ENCODE measurements around the gene ABHD12.
"Not testable (repeated sequence)": the region's sequence is repeated elsewhere in the genome, so short reads cannot be mapped to it uniquely, and the experiment has no call there.

The ABHD12 gene

GRCh38 chr20:25272223-25273000, 118.2 kb downstream of the ABHD12 start:
- no peak for DNase-seq (ENCODE audit: low spot score)
- peak overlapping the region; percentile 44; the same call in 1 of the 2 replicates for H3K27ac ChIP-seq
- ChIA-PET POLR2A (ENCODE audit: low non-redundant PET) (no interaction called here), CTCF (no interaction called here)
- no peak for TF ChIP-seq CTCF (conservative IDR thresholded peaks at IDR 0.05; ENCODE audit: low read depth)

GRCh38 chr20:25271486-25272222, 119.0 kb downstream of the ABHD12 start:
- CTCF ChIA-PET = no interaction called here
- peak overlapping the region; percentile 7 for H3K27ac ChIP-seq
- DNase-seq (ENCODE audit: low spot score) = no peak
- no peak for TF ChIP-seq CTCF (conservative IDR thresholded peaks at IDR 0.05; ENCODE audit: low read depth)
- POLR2A ChIA-PET (ENCODE audit: low non-redundant PET) = no interaction called here

- DNase-seq (ENCODE audit: low spot score) = no peak
- ChIA-PET CTCF (interaction anchor here (0.5 kb wide), 1 partner anchor 17 kb away, joined by 3 read pairs; no protein-coding TSS in a partner anchor), POLR2A (ENCODE audit: low non-redundant PET) (no interaction called here)
- no peak for TF ChIP-seq CTCF (conservative IDR thresholded peaks at IDR 0.05; ENCODE audit: low read depth)
- H3K27ac ChIP-seq = no peak overlapping the region
Measured at GRCh38 chr20:25270829-25271251, 119.8 kb downstream of the ABHD12 start.

GRCh38 chr20:25269833-25270170, 120.8 kb downstream of the ABHD12 start:
- CTCF ChIA-PET = no interaction called here

GRCh38 chr20:25269057-25269832, 121.4 kb downstream of the ABHD12 start:
- no peak for DNase-seq (ENCODE audit: low spot score)
- POLR2A ChIA-PET (ENCODE audit: low non-redundant PET) = no interaction called here
- CTCF ChIA-PET = interaction anchor here (0.6 to 0.7 kb wide), 2 partner anchors 309 to 464 kb away, joined by 3 read pairs; no protein-coding TSS in a partner anchor
- peak overlapping the region; percentile 2; the same call in 1 of the 2 replicates for H3K27ac ChIP-seq
- no peak for TF ChIP-seq CTCF (conservative IDR thresholded peaks at IDR 0.05; ENCODE audit: low read depth)

More at GRCh38 chr20:25269833-25270170, 120.8 kb downstream of the ABHD12 start:
- TF ChIP-seq CTCF (conservative IDR thresholded peaks at IDR 0.05; ENCODE audit: low read depth) = no peak
- POLR2A ChIA-PET (ENCODE audit: low non-redundant PET) = no interaction called here
- peak overlapping the region; percentile 2; the same call in 1 of the 2 replicates for H3K27ac ChIP-seq
- DNase-seq (ENCODE audit: low spot score) = no peak

- CTCF ChIA-PET = interaction anchor here (0.6 kb wide), 1 partner anchor 45 kb away, joined by 5 read pairs; no protein-coding TSS in a partner anchor
- POLR2A ChIA-PET (ENCODE audit: low non-redundant PET); H3K27ac ChIP-seq; DNase-seq (ENCODE audit: low spot score): not testable (repeated sequence)
Measured at GRCh38 chr20:25260770-25261437, 129.7 kb downstream of the ABHD12 start.

Measured in RWPE1 (cell line).